Esophagus squamous epithelium (tissue), 4 donors: ENCODE data around the gene NR2F1-AS1.
"Not testable (repeated sequence)": the region's sequence is repeated elsewhere in the genome, so short reads cannot be mapped to it uniquely, and the experiment has no call there.

Experiments used
- POLR2A ChIP-seq, 4 donors: fragments of 450-650 bp; IDR thresholded peaks; one replicate each; pipeline ENCODE4 v1.6.1; 2017; ENCODE audit warnings: antibody characterized with exemption in 4 of 4, mild to moderate bottlenecking in 4 of 4, moderate library complexity in 3 of 4
- TF ChIP-seq, protein P1 (sequence below), 6 experiments: fragments of 450-650 bp in 4 of 6; fragments of 200-600 bp in 2 of 6; sonication (generic) in 2 of 6; IDR thresholded peaks; one replicate each; pipeline ENCODE4 v1.5.1; 2016 to 2019; ENCODE audit warnings: antibody characterized with exemption in 6 of 6, mild to moderate bottlenecking in 4 of 6, moderate library complexity in 4 of 6

DNA sequence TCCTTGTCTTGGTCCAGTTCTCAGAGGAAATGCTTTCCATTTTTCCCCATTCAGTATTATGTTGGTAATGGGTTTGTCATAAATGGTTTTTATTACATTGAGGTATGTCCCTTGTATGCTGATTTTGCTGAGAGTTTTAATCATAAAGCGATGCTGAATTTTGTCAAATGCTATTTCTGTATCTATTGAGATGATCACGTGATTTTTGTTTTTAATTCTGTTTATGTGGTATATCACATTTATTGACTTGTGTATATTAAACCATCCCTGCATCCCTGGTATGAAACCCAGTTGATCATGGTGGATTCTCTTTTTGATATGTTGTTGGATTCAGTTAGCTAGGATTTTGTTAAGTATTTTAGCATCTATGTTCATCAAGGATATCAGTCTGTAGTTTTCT, 189.8 kb downstream of the NR2F1-AS1 start:
- not testable (repeated sequence) for TF ChIP-seq POLR2A (IDR thresholded peaks at IDR 0.05)
- TF ChIP-seq, protein P1, sequence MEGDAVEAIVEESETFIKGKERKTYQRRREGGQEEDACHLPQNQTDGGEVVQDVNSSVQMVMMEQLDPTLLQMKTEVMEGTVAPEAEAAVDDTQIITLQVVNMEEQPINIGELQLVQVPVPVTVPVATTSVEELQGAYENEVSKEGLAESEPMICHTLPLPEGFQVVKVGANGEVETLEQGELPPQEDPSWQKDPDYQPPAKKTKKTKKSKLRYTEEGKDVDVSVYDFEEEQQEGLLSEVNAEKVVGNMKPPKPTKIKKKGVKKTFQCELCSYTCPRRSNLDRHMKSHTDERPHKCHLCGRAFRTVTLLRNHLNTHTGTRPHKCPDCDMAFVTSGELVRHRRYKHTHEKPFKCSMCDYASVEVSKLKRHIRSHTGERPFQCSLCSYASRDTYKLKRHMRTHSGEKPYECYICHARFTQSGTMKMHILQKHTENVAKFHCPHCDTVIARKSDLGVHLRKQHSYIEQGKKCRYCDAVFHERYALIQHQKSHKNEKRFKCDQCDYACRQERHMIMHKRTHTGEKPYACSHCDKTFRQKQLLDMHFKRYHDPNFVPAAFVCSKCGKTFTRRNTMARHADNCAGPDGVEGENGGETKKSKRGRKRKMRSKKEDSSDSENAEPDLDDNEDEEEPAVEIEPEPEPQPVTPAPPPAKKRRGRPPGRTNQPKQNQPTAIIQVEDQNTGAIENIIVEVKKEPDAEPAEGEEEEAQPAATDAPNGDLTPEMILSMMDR (IDR thresholded peaks at IDR 0.05), result not testable (repeated sequence)
